GM12891 (cell line): ENCODE measurements around the gene POLD3.

Experiments used
- PAX5 ChIP-seq: IDR thresholded peaks from 2 replicates; pipeline ENCODE4 v1.6.1; 2011; ENCODE audit warnings: low read length, moderate library complexity, mild to moderate bottlenecking; ENCODE audit not compliant: insufficient read depth, severe bottlenecking
- POLR2A ChIP-seq: IDR thresholded peaks from 2 replicates; pipeline ENCODE4 v1.6.1; 2011; ENCODE audit warnings: low read depth, low read length, control low read depth
- POLR2AphosphoS5 ChIP-seq: IDR thresholded peaks from 2 replicates; pipeline ENCODE4 v1.6.1; 2011; ENCODE audit warnings: low read depth, low read length, control low read depth
- SPI1 ChIP-seq: IDR thresholded peaks from 2 replicates; pipeline ENCODE4 v1.6.1; 2011; ENCODE audit warnings: low read depth, low read length, control low read depth
- TAF1 ChIP-seq: IDR thresholded peaks from 2 replicates; pipeline ENCODE4 v1.6.1; 2011; ENCODE audit warnings: low read depth, low read length, control low read depth

- no peak for TF ChIP-seq POLR2AphosphoS5
- no peak for TF ChIP-seq POLR2A
- TF ChIP-seq TAF1 = no peak
- TF ChIP-seq PAX5 = no peak
- no peak for TF ChIP-seq SPI1
Observed at GRCh38 chr11:74543991-74544390, 48.4 kb upstream of the POLD3 start.
